ENCODE measurements around the gene TOPBP1.
"Not testable (repeated sequence)": the region's sequence is repeated elsewhere in the genome, so short reads cannot be mapped to it uniquely, and the experiment has no call there.

The TOPBP1 gene

GRCh38 chr3:133570139-133570936, 91.4 kb downstream of the TOPBP1 start:
- DNase-seq (ENCODE audit: low spot score) = no peak

- no peak for DNase-seq (ENCODE audit: low spot score)
Observed at GRCh38 chr3:133568294-133569014, 93.3 kb downstream of the TOPBP1 start.

GRCh38 chr3:133563816-133564215, 97.9 kb downstream of the TOPBP1 start:
- DNase-seq (ENCODE audit: low spot score) = no peak

- no peak for DNase-seq (ENCODE audit: low spot score)
Observed at GRCh38 chr3:133563186-133563591, 98.6 kb downstream of the TOPBP1 start.

GRCh38 chr3:133562376-133562775, 99.4 kb downstream of the TOPBP1 start:
- no peak for DNase-seq (ENCODE audit: low spot score)

- no peak for DNase-seq (ENCODE audit: low spot score)
Observed at GRCh38 chr3:133561679-133562078, 100.1 kb downstream of the TOPBP1 start.

- not testable (repeated sequence) for DNase-seq (ENCODE audit: low spot score)
Observed at GRCh38 chr3:133551589-133551988, 110.2 kb downstream of the TOPBP1 start.

Data from HuH-7.5 (cell line).